Neural cell (in vitro differentiated cells): ENCODE measurements around the gene ZNF573. TPM values are rescaled to one million over a fixed set of nuclear protein-coding genes. Genes with fewer than 3 reads are reported as not detected.
"Not testable (repeated sequence)": the region's sequence is repeated elsewhere in the genome, so short reads cannot be mapped to it uniquely, and the experiment has no call there.

Source experiments
- H2AFZ ChIP-seq: fragments of 200-600, 300-800 bp; sonication (generic), shearing (Covaris generic); 2 replicates; pipeline ENCODE4 v1.6.0; 2014; ENCODE audit warnings: low read depth, mild to moderate bottlenecking, antibody characterized with exemption, low read length, moderate library complexity
- H3F3A ChIP-seq: fragments of 200-600 bp; shearing (Covaris generic); 2 replicates; pipeline ENCODE4 v1.6.1; 2016; ENCODE audit warnings: mild to moderate bottlenecking, moderate library complexity, mixed read lengths, antibody characterized with exemption, low read length; ENCODE audit not compliant: insufficient read depth, poor library complexity, severe bottlenecking
- H3K27ac ChIP-seq: fragments of 200-600, 300-800 bp; sonication (generic), shearing (Covaris generic); 2 replicates; pipeline ENCODE4 v1.5.1; 2014; ENCODE audit warnings: mild to moderate bottlenecking, low read length, moderate library complexity
- H3K27me3 ChIP-seq: fragments of 300-800, 200-600 bp; sonication (generic), shearing (Covaris generic); 2 replicates; pipeline ENCODE4 v1.6.0; 2014; ENCODE audit warnings: mild to moderate bottlenecking, low read depth, low read length, moderate library complexity; ENCODE audit not compliant: insufficient read depth
- H3K36me3 ChIP-seq: fragments of 300-800, 200-600 bp; sonication (generic), shearing (Covaris generic); 2 replicates; pipeline ENCODE4 v1.5.1; 2014; ENCODE audit warnings: mild to moderate bottlenecking, antibody characterized with exemption, low read length, moderate library complexity; ENCODE audit not compliant: insufficient read depth
- H3K4me2 ChIP-seq: fragments of 300-800, 200-600 bp; sonication (generic), shearing (Covaris generic); 2 replicates; pipeline ENCODE4 v1.6.0; 2014; ENCODE audit warnings: mild to moderate bottlenecking, low read length
- H3K4me3 ChIP-seq: fragments of 300-800, 200-600 bp; sonication (generic), shearing (Covaris generic); 2 replicates; pipeline ENCODE4 v1.5.1; 2014; ENCODE audit warnings: mild to moderate bottlenecking, low read length, moderate library complexity
- H3K79me2 ChIP-seq: fragments of 200-600 bp; shearing (Covaris generic); replicated peaks from 2 replicates; pipeline ENCODE4 v1.6.0; 2014; ENCODE audit warnings: mild to moderate bottlenecking, low read length, moderate library complexity; ENCODE audit not compliant: insufficient read depth
- H3K9ac ChIP-seq: fragments of 300-800, 200-600 bp; sonication (generic), shearing (Covaris generic); 2 replicates; pipeline ENCODE4 v1.6.1; 2016; ENCODE audit warnings: mild to moderate bottlenecking, low read length, mixed read lengths
- H3K9me2 ChIP-seq: fragments of 200-600 bp; shearing (Covaris generic); 2 replicates; pipeline ENCODE4 v1.6.1; 2016; ENCODE audit warnings: mild to moderate bottlenecking, low read length, mixed read lengths; ENCODE audit not compliant: insufficient read depth
- H3K9me3 ChIP-seq: fragments of 200-600, 300-800 bp; sonication (generic), shearing (Covaris generic); 2 replicates; pipeline ENCODE4 v1.6.1; 2016; ENCODE audit warnings: mild to moderate bottlenecking, mixed run types, low read length, moderate library complexity, mixed read lengths
- H4K20me1 ChIP-seq: fragments of 200-600 bp; shearing (Covaris generic); 2 replicates; pipeline ENCODE4 v1.6.1; 2016; ENCODE audit warnings: mild to moderate bottlenecking, mixed run types; ENCODE audit not compliant: insufficient read depth
- CTCF ChIP-seq: fragments of 450-650 bp; IDR thresholded peaks from 2 replicates; pipeline ENCODE4 v1.5.1; 2014; ENCODE audit warnings: antibody characterized with exemption, mild to moderate bottlenecking, moderate library complexity; ENCODE audit not compliant: poor library complexity, severe bottlenecking
- EP300 ChIP-seq: fragments of 450-650 bp; conservative IDR thresholded peaks from 2 replicates; pipeline ENCODE4 v1.6.1; 2014; ENCODE audit warnings: antibody characterized with exemption, mild to moderate bottlenecking, moderate library complexity; ENCODE audit not compliant: poor library complexity, severe bottlenecking
- EZH2 ChIP-seq: fragments of 200-600, 300-800 bp; shearing (Covaris generic), sonication (generic); IDR thresholded peaks from 2 replicates; pipeline ENCODE4 v1.6.1; 2014; ENCODE audit warnings: antibody characterized with exemption, low read length, borderline replicate concordance, mild to moderate bottlenecking; ENCODE audit not compliant: insufficient read depth, poor library complexity, severe bottlenecking
- MXI1 ChIP-seq: fragments of 450-650 bp; conservative IDR thresholded peaks from 2 replicates; pipeline ENCODE4 v1.6.1; 2014; ENCODE audit warnings: antibody characterized with exemption, mild to moderate bottlenecking; ENCODE audit not compliant: poor library complexity, severe bottlenecking
- POLR2AphosphoS5 ChIP-seq: IDR thresholded peaks from 2 replicates; pipeline ENCODE4 v1.6.1; 2012
- RAD21 ChIP-seq: fragments of 450-650 bp; conservative IDR thresholded peaks from 2 replicates; pipeline ENCODE4 v1.6.1; 2014; ENCODE audit warnings: antibody characterized with exemption, mild to moderate bottlenecking, moderate library complexity
- REST ChIP-seq: IDR thresholded peaks from 2 replicates; pipeline ENCODE4 v1.6.1; 2012; ENCODE audit warnings: borderline replicate concordance
- SMC3 ChIP-seq: fragments of 450-650 bp; conservative IDR thresholded peaks from 2 replicates; pipeline ENCODE4 v1.6.1; 2014; ENCODE audit warnings: antibody characterized with exemption, mild to moderate bottlenecking, moderate library complexity; ENCODE audit not compliant: poor library complexity
- TAF1 ChIP-seq: IDR thresholded peaks from 2 replicates; pipeline ENCODE4 v1.6.1; 2012; ENCODE audit warnings: low read depth
- polyA plus RNA-seq: library from polyadenylated mRNA; depleted of rRNA; stranded (reverse); fragments of >200 nt; gene quantifications from 2 replicates; pipeline ENCODE4 v1.2.3, GENCODE V29; 2014

The ZNF573 gene
- polyA plus RNA-seq, 1 donor from 2014 or later, result 9.1 TPM

DNA sequence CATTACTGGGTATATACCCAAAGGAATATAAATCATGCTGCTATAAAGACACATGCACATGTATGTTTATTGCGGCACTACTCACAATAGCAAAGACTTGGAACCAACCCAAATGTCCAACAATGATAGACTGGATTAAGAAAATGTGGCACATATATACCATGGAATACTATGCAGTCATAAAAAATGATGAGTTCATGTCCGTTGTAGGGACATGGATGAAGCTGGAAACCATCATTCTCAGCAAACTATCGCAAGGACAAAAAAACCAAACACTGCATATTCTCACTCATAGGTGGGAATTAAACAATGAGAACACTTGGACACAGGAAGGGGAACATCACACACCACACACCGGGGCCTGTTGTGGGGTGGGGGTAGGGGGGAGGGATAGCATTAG is 21.7 kb downstream of the ZNF573 start:
- H3K4me2 ChIP-seq, H3K27me3 ChIP-seq: not testable (repeated sequence)

DNA sequence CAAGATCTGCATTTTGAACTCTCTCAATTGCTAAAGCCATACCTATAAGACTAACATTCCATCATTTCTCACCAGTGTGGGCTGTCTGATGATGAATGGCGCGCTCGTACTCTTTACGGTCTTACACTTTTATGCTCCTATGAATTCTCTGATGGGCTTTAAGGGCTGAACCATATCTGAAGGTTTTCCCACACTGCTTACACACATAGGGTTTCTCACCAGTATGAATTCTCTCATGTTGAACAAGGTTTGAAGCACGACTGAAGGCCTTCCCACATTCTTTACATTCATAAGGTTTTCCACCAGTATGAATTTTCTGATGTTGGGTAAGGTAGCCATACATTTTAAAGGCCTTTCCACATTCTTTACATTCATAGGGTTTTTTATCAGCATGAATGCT is 41.0 kb downstream of the ZNF573 start:
- no peaks in the 10 kb centered on the region for H3K9me2 ChIP-seq
- TF ChIP-seq RAD21 (no peak), MXI1 (no peak), SMC3 (no peak), REST (no peak), POLR2AphosphoS5 (no peak), EP300 (no peak), EZH2 (no peak)
- no peaks in the 10 kb centered on the region for H3F3A ChIP-seq
- H4K20me1 ChIP-seq, result no peaks in the 10 kb centered on the region
- H3K9me3 ChIP-seq, result peaks cover 5% of the 10 kb centered on the region
- no peak overlapping the region for H3K27ac ChIP-seq
- H3K9ac ChIP-seq, result no peak overlapping the region
- H3K4me2 ChIP-seq, result no peak overlapping the region
- H3K4me3 ChIP-seq, result no peak overlapping the region
- H3K36me3 ChIP-seq, result peaks cover 15% of the 10 kb centered on the region
- no peaks in the 10 kb centered on the region for H3K79me2 ChIP-seq
- no peaks in the 10 kb centered on the region for H3K27me3 ChIP-seq
- H2AFZ ChIP-seq, result no peak overlapping the region

More for the DNA sequence above, 21.7 kb downstream of the ZNF573 start:
- H3K4me3 ChIP-seq, H2AFZ ChIP-seq, H3K27ac ChIP-seq, H3K9me2 ChIP-seq, H4K20me1 ChIP-seq, H3K9ac ChIP-seq, H3K79me2 ChIP-seq, H3K9me3 ChIP-seq, H3F3A ChIP-seq, H3K36me3 ChIP-seq: not testable (repeated sequence)

DNA sequence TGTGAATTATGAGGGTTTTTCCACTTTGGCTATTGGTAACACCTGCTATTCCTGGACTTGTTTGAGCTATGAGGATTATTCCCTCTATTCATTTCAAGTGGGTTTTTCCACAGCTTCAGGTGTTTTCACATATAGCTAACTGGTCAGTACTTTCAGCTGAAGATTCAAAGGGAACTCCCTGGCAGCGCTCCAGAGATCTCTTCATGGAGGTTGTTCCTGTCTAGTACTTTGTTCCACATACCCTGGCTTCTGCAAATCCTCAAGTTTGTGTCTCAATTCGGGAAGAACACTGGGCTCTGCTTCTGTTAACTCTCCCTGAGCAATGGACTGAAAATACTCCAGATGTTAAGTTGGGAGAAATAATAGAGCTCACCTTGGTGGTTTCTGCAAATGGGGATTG is 54.2 kb downstream of the ZNF573 start:
- no peaks in the 10 kb centered on the region for H3K9me2 ChIP-seq
- H3K9ac ChIP-seq, result no peak overlapping the region
- no peak overlapping the region for H3K27ac ChIP-seq
- no peaks in the 10 kb centered on the region for H4K20me1 ChIP-seq
- H3K36me3 ChIP-seq, result no peaks in the 10 kb centered on the region
- no peak overlapping the region for H3K4me3 ChIP-seq
- no peak overlapping the region for H2AFZ ChIP-seq
- H3F3A ChIP-seq, result no peaks in the 10 kb centered on the region
- H3K9me3 ChIP-seq, result no peaks in the 10 kb centered on the region
- no peak for TF ChIP-seq MXI1
- TF ChIP-seq EP300, result no peak
- no peak for TF ChIP-seq REST
- no peak for TF ChIP-seq RAD21
- no peak for TF ChIP-seq CTCF
- TF ChIP-seq EZH2, result no peak
- TF ChIP-seq POLR2AphosphoS5, result no peak
- TF ChIP-seq SMC3, result no peak
- no peak for TF ChIP-seq TAF1
- no peaks in the 10 kb centered on the region for H3K79me2 ChIP-seq
- H3K27me3 ChIP-seq, result no peaks in the 10 kb centered on the region
- H3K4me2 ChIP-seq, result no peak overlapping the region
